Loucy (cell line): Measurements from ENCODE around the gene ZNF211.
A peak's percentile ranks its signal among the peaks of the same experiment; 100 is the strongest.

Experiments used
- H2AFZ ChIP-seq: fragments of 200-600 bp; sonication (generic); 2 replicates; pipeline ENCODE4 v1.6.0; 2016; ENCODE audit warnings: antibody characterized with exemption, mild to moderate bottlenecking, low read length, moderate library complexity
- H3F3A ChIP-seq: fragments of 200-600 bp; 2 replicates; pipeline ENCODE4 v1.6.0; 2016; ENCODE audit warnings: antibody characterized with exemption, low read depth, mild to moderate bottlenecking
- H3K27me3 ChIP-seq: fragments of 200-600 bp; sonication (generic); 2 replicates; pipeline ENCODE4 v1.6.1; 2014; ENCODE audit warnings: low read length, mild to moderate bottlenecking; ENCODE audit not compliant: insufficient read depth, poor library complexity, severe bottlenecking
- H3K36me3 ChIP-seq: fragments of 200-600 bp; sonication (generic); 2 replicates; pipeline ENCODE4 v1.6.1; 2016; ENCODE audit warnings: low read length; ENCODE audit not compliant: insufficient read depth
- H3K4me1 ChIP-seq: fragments of 200-600 bp; sonication (generic); 2 replicates; pipeline ENCODE4 v1.5.1; 2014; ENCODE audit warnings: low read length, mild to moderate bottlenecking; ENCODE audit not compliant: insufficient read depth, poor library complexity, severe bottlenecking
- H3K4me2 ChIP-seq: fragments of 200-600 bp; sonication (generic); 2 replicates; pipeline ENCODE4 v1.6.0; 2014; ENCODE audit warnings: antibody characterized with exemption, low read length, low read depth, mild to moderate bottlenecking; ENCODE audit not compliant: poor library complexity, severe bottlenecking
- H3K4me3 ChIP-seq: fragments of 200-600 bp; sonication (generic); 2 replicates; pipeline ENCODE4 v1.5.1; 2014; ENCODE audit warnings: low read length, mild to moderate bottlenecking, mixed read lengths; ENCODE audit not compliant: poor library complexity, severe bottlenecking
- H3K79me2 ChIP-seq: fragments of 200-600 bp; sonication (generic); 2 replicates; pipeline ENCODE4 v1.6.1; 2014; ENCODE audit warnings: low read length; ENCODE audit not compliant: insufficient read depth
- H3K9ac ChIP-seq: fragments of 200-600 bp; sonication (generic); 2 replicates; pipeline ENCODE4 v1.6.0; 2014; ENCODE audit warnings: mild to moderate bottlenecking, low read depth, low read length, moderate library complexity; ENCODE audit not compliant: poor library complexity, severe bottlenecking
- H3K9me2 ChIP-seq: fragments of 200-600 bp; sonication (generic); replicated peaks from 2 replicates; pipeline ENCODE4 v1.6.1; 2016; ENCODE audit warnings: low read depth, low read length, mixed read lengths
- H3K9me3 ChIP-seq: fragments of 200-600 bp; sonication (generic); 2 replicates; pipeline ENCODE4 v1.6.1; 2014; ENCODE audit warnings: mild to moderate bottlenecking, antibody characterized with exemption, low read length, low read depth; ENCODE audit not compliant: insufficient read depth
- H4K20me1 ChIP-seq: fragments of 200-600 bp; sonication (generic); 2 replicates; pipeline ENCODE4 v1.6.0; 2014; ENCODE audit warnings: antibody characterized with exemption, low read length, mild to moderate bottlenecking; ENCODE audit not compliant: insufficient read depth, poor library complexity, severe bottlenecking
- CTCF ChIP-seq: fragments of 200-600 bp; sonication (generic); conservative IDR thresholded peaks from 2 replicates; pipeline ENCODE4 v1.5.1; 2014; ENCODE audit warnings: mild to moderate bottlenecking, antibody characterized with exemption, low read length
- EZH2phosphoT487 ChIP-seq: fragments of 200-600 bp; IDR thresholded peaks from 2 replicates; pipeline ENCODE4 v1.6.1; 2018; ENCODE audit warnings: antibody characterized with exemption, mild to moderate bottlenecking, moderate library complexity, borderline replicate concordance

ZNF211 gene

DNA sequence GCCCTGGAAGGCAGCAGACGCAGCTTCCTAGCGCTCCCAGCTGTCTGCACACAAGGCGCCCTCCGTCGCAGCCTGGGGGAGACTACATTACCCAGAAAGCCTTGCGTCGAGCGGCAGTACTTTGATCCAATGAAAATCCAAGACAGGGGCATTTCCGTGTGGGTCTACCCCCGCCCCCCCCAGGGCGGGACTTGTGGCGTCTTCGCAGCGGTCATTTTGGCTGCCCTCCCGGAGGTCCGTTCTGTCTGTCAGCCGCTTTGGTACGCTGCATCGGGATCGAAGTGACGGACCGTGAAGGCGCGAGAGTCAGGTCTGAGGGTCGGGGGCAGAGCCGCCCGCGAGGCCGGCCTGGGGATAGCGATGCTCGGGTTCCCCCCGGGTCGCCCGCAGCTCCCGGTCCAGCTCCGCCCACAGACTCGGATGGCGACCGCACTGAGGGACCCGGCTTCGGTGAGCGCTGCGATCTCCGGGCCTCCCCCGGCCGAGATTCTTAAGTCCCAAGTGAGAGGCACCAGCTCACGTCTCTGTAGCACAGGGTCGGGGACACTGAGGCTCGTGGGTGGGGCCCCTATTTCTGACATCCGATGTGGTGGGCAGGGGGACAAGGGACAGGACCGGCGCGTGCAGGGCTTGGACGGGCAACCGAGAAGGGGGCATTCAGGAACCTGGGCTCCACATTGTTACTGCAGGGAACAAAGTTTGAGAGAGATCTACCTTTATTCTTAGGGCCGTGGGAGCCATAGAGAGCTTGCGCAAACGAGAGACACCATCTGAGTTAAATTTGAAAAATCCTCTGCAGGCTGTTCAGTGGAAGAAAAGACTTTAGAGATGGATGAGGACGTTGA is at the start of gene ZNF211:
Gene ZNF211, plus strand, starts transcription at position 182 of the 845 bp plus-strand sequence. Its CDS starts 179 bp downstream, at position 361.
- Histone ChIP-seq H3K36me3 (peaks cover 12% of the 10 kb centered on the region; the same call in 1 of the 2 replicates), H3K4me1 (peaks cover 16% of the 10 kb centered on the region), H3K27me3 (no peaks in the 10 kb centered on the region), H3K4me3 (peak within 1 kb of the TSS; percentile 88), H3K9me2 (no peaks in the 10 kb centered on the region), H3K4me2 (peak within 1 kb of the TSS; percentile 83), H2AFZ (peak within 1 kb of the TSS; percentile 98), H3K9me3 (peaks cover 10% of the 10 kb centered on the region; the same call in 1 of the 2 replicates), H3K79me2 (peaks cover 14% of the 10 kb centered on the region), H3K9ac (peak within 1 kb of the TSS; percentile 81), H3F3A (no peaks in the 10 kb centered on the region), H4K20me1 (no peaks in the 10 kb centered on the region)
- TF ChIP-seq CTCF (no peak), EZH2phosphoT487 (no peak)

DNA sequence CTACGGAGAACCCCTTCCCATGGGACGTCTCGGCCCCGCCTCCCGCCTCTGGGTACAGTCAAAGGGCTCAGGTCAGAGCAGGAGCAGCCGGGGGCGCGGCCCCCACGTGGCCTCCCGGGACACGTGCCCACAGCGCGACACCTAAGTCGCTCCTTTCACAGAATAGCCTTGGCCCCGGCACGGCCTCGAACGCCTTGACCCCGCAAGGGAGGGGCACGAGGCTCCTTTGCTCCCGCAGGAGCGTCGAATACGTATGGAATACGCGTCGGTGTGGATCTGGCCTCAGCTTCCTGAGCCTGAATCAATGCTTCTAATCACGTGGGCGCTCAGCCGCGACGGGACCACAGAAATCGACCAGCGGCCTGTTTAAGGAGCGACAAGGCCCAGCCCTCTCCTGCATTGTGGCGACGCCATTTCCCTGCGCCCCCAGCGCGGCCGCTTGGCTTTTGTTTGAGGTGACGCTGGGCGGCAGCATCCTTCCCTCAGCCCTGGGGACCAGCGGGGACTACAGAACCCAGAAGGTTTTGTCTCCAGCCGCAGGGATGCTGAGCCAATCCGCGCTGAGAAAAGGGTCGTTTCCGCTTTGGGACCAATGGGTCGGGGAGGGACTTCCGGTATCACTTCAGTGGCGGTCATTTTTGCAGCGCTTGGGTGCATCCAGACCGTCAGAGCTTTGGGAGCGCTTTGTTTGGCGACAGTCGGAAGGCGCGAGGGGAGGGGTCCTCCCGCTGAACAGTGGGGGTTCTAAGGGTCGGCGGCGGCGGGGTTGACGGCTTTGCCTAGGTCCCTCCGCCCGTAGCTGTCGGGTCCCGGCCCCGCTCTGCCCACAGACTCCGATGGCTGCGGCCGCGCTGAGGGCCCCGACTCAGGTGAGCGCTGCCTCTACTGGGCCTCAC is 49.2 kb upstream of the ZNF211 start, which contains the start of gene ZIK1:
Gene ZIK1, plus strand, starts transcription at position 625 of the 896 bp plus-strand sequence. Its CDS starts 212 bp downstream, at position 837.
- Histone ChIP-seq H3K79me2 (peaks cover 36% of the 10 kb centered on the region), H4K20me1 (no peaks in the 10 kb centered on the region), H3K36me3 (peaks cover 18% of the 10 kb centered on the region; the same call in 1 of the 2 replicates), H3K9ac (peak within 1 kb of the TSS; percentile 79), H3K4me2 (peak within 1 kb of the TSS; percentile 99), H3K4me1 (peaks cover 18% of the 10 kb centered on the region), H3F3A (no peaks in the 10 kb centered on the region), H2AFZ (peak within 1 kb of the TSS; percentile 93), H3K27me3 (no peaks in the 10 kb centered on the region), H3K9me3 (peaks cover 4% of the 10 kb centered on the region; the same call in 1 of the 2 replicates), H3K9me2 (no peaks in the 10 kb centered on the region), H3K4me3 (peak within 1 kb of the TSS; percentile 88)
- TF ChIP-seq EZH2phosphoT487, result no peak
- peak; percentile 42; the same call in 1 of the 2 replicates for TF ChIP-seq CTCF

DNA sequence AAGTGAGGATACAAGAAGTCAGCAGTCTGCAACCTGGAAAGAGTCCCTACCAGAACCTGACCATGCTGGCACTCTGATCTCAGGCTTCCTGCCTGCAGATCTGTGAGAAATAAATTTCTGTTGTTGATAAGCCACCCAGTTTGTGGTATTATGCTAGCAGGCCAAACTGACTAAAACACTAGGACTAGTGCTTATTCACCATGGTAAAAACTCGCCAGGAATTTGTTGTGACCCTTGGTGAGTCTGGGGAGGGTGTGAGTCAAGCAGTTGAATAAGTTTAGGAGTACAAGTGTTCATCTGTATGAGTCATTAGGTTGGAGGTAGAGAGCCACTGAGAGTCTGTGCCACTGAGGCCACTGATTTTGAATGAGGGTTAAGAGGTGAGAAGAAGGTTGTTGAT is 45.4 kb upstream of the ZNF211 start:
- no peaks in the 10 kb centered on the region for H3K27me3 ChIP-seq
- H3K9me3 ChIP-seq, result peaks cover 35% of the 10 kb centered on the region; the same call in 1 of the 2 replicates

More for the DNA sequence above, 45.4 kb upstream of the ZNF211 start:
- Histone ChIP-seq H3K9ac (no peak overlapping the region), H3K4me3 (no peak overlapping the region), H3K36me3 (peaks cover 46% of the 10 kb centered on the region), H3K9me2 (no peaks in the 10 kb centered on the region), H3K4me2 (no peak overlapping the region), H3K4me1 (peaks cover 10% of the 10 kb centered on the region), H2AFZ (no peak overlapping the region), H3K79me2 (peaks cover 36% of the 10 kb centered on the region), H4K20me1 (no peaks in the 10 kb centered on the region), H3F3A (no peaks in the 10 kb centered on the region)
- TF ChIP-seq CTCF, result no peak
- no peak for TF ChIP-seq EZH2phosphoT487
